ENCODE results near the gene TNRC6C. TPM values are rescaled to one million over a fixed set of nuclear protein-coding genes. Genes with fewer than 3 reads are reported as not detected.
"Not testable (repeated sequence)": the region's sequence is repeated elsewhere in the genome, so short reads cannot be mapped to it uniquely, and the experiment has no call there.

Gene TNRC6C
- total RNA-seq, 1 experiment from 2014 or later = 16.4 TPM

GRCh38 chr17:78062596-78062995 lies 104.1 kb downstream of the TNRC6C start:
- H3K9me3 Mint-ChIP-seq (ENCODE audit: unreplicated experiment) = no peaks in the 10 kb centered on the region
- no peak for TF ChIP-seq CTCF (IDR thresholded peaks at IDR 0.05; ENCODE audit: unreplicated experiment)
- intact Hi-C loops (cut with micrococcal nuclease) = no loop called here
- H3K4me1 Mint-ChIP-seq (ENCODE audit: insufficient read depth, unreplicated experiment) = no peaks in the 10 kb centered on the region
- POLR2A ChIA-PET = no interaction called here
- H3K4me3 Mint-ChIP-seq (ENCODE audit: unreplicated experiment) = no peak overlapping the region
- CTCF ChIA-PET = interaction anchor here (0.6 to 1.6 kb wide), 4 partner anchors 43 to 188 kb away, joined by 3 read pairs; no protein-coding TSS in a partner anchor
- no peaks in the 10 kb centered on the region for H3K27me3 Mint-ChIP-seq (ENCODE audit: insufficient read depth, unreplicated experiment)
- DNase-seq (ENCODE audit: unreplicated experiment) = no peak
- no peak overlapping the region for H3K27ac Mint-ChIP-seq (ENCODE audit: low read depth, unreplicated experiment)
- H3K36me3 Mint-ChIP-seq (ENCODE audit: insufficient read depth, unreplicated experiment) = peaks cover 11% of the 10 kb centered on the region
- no TSS peak for BruUV-seq (replicated peaks)

- intact Hi-C loops (cut with micrococcal nuclease) = no loop called here
- peaks cover 17% of the 10 kb centered on the region for H3K36me3 Mint-ChIP-seq (ENCODE audit: insufficient read depth, unreplicated experiment)
- no peak for DNase-seq (ENCODE audit: unreplicated experiment)
- no peak overlapping the region for H3K27ac Mint-ChIP-seq (ENCODE audit: low read depth, unreplicated experiment)
- ChIA-PET POLR2A (interaction anchor here (0.7 kb wide), 1 partner anchor 17 kb away, joined by 3 read pairs; no protein-coding TSS in a partner anchor), CTCF (interaction anchor here (0.7 kb wide), 1 partner anchor 131 kb away, joined by 3 read pairs; no protein-coding TSS in a partner anchor)
- no TSS peak for BruUV-seq (replicated peaks)
- H3K4me3 Mint-ChIP-seq (ENCODE audit: unreplicated experiment) = no peak overlapping the region
- H3K27me3 Mint-ChIP-seq (ENCODE audit: insufficient read depth, unreplicated experiment) = no peaks in the 10 kb centered on the region
- H3K9me3 Mint-ChIP-seq (ENCODE audit: unreplicated experiment) = no peaks in the 10 kb centered on the region
- TF ChIP-seq CTCF (IDR thresholded peaks at IDR 0.05; ENCODE audit: unreplicated experiment) = no peak
- no peaks in the 10 kb centered on the region for H3K4me1 Mint-ChIP-seq (ENCODE audit: insufficient read depth, unreplicated experiment)
Measured at GRCh38 chr17:78063489-78063888, 105.0 kb downstream of the TNRC6C start.

- no peak overlapping the region for H3K27ac Mint-ChIP-seq (ENCODE audit: low read depth, unreplicated experiment)
- intact Hi-C loops (cut with micrococcal nuclease) = no loop called here
- H3K36me3 Mint-ChIP-seq (ENCODE audit: insufficient read depth, unreplicated experiment) = peaks cover 25% of the 10 kb centered on the region
- H3K4me1 Mint-ChIP-seq (ENCODE audit: insufficient read depth, unreplicated experiment) = no peaks in the 10 kb centered on the region
- BruUV-seq (replicated peaks) = no TSS peak
- no peak overlapping the region for H3K4me3 Mint-ChIP-seq (ENCODE audit: unreplicated experiment)
- no peak for DNase-seq (ENCODE audit: unreplicated experiment)
- ChIA-PET CTCF (no interaction called here), POLR2A (no interaction called here)
- no peaks in the 10 kb centered on the region for H3K27me3 Mint-ChIP-seq (ENCODE audit: insufficient read depth, unreplicated experiment)
- H3K9me3 Mint-ChIP-seq (ENCODE audit: unreplicated experiment) = no peaks in the 10 kb centered on the region
- no peak for TF ChIP-seq CTCF (IDR thresholded peaks at IDR 0.05; ENCODE audit: unreplicated experiment)
Measured at GRCh38 chr17:78064708-78065107, 106.2 kb downstream of the TNRC6C start.

- H3K4me1 Mint-ChIP-seq (ENCODE audit: insufficient read depth, unreplicated experiment); BruUV-seq (replicated peaks); H3K27ac Mint-ChIP-seq (ENCODE audit: low read depth, unreplicated experiment); H3K4me3 Mint-ChIP-seq (ENCODE audit: unreplicated experiment); intact Hi-C loops (cut with micrococcal nuclease); DNase-seq (ENCODE audit: unreplicated experiment); CTCF ChIA-PET; H3K27me3 Mint-ChIP-seq (ENCODE audit: insufficient read depth, unreplicated experiment); H3K9me3 Mint-ChIP-seq (ENCODE audit: unreplicated experiment); POLR2A ChIA-PET: not testable (repeated sequence)
- H3K36me3 Mint-ChIP-seq (ENCODE audit: insufficient read depth, unreplicated experiment) = peaks cover 34% of the 10 kb centered on the region
Measured at GRCh38 chr17:78066976-78067375, 108.5 kb downstream of the TNRC6C start.

- peaks cover 59% of the 10 kb centered on the region for H3K36me3 Mint-ChIP-seq (ENCODE audit: insufficient read depth, unreplicated experiment)
- no peak overlapping the region for H3K27ac Mint-ChIP-seq (ENCODE audit: low read depth, unreplicated experiment)
- H3K4me3 Mint-ChIP-seq (ENCODE audit: unreplicated experiment) = no peak overlapping the region
- H3K9me3 Mint-ChIP-seq (ENCODE audit: unreplicated experiment) = no peaks in the 10 kb centered on the region
- ChIA-PET POLR2A (no interaction called here), CTCF (interaction anchor here (0.6 to 1.3 kb wide), 5 partner anchors 17 to 217 kb away, joined by 3 read pairs; no protein-coding TSS in a partner anchor)
- H3K27me3 Mint-ChIP-seq (ENCODE audit: insufficient read depth, unreplicated experiment) = no peaks in the 10 kb centered on the region
- no TSS peak for BruUV-seq (replicated peaks)
- intact Hi-C loops (cut with micrococcal nuclease) = no loop called here
- H3K4me1 Mint-ChIP-seq (ENCODE audit: insufficient read depth, unreplicated experiment) = no peaks in the 10 kb centered on the region
- no peak for TF ChIP-seq CTCF (IDR thresholded peaks at IDR 0.05; ENCODE audit: unreplicated experiment)
- no peak for DNase-seq (ENCODE audit: unreplicated experiment)
Measured at GRCh38 chr17:78069695-78070094, 111.2 kb downstream of the TNRC6C start.
